ENCODE results near the gene RAPGEF3.

The RAPGEF3 gene

DNA sequence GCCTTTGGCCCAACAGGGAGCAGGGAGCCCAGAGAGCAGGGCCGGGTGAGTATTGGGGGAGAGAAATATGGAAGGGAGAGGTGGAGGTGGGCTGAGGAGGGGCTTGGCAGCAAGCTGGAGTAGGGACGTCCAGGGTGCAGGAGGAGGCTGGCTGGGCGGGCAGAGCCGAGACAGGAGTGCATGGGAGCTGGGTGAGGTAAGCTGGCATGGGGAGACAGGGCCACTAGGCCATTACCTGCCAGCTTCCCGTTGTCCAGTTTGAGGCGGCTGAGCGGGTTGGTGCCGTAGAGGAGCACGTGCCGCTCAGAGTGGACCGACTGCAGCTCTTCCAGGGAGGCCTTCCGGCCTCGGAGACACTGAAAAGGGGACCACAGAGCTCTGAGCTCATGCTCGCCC, 32.7 kb upstream of the RAPGEF3 start:
- DNase-seq (ENCODE audit: low read depth in 2 of 2): no peak

DNA sequence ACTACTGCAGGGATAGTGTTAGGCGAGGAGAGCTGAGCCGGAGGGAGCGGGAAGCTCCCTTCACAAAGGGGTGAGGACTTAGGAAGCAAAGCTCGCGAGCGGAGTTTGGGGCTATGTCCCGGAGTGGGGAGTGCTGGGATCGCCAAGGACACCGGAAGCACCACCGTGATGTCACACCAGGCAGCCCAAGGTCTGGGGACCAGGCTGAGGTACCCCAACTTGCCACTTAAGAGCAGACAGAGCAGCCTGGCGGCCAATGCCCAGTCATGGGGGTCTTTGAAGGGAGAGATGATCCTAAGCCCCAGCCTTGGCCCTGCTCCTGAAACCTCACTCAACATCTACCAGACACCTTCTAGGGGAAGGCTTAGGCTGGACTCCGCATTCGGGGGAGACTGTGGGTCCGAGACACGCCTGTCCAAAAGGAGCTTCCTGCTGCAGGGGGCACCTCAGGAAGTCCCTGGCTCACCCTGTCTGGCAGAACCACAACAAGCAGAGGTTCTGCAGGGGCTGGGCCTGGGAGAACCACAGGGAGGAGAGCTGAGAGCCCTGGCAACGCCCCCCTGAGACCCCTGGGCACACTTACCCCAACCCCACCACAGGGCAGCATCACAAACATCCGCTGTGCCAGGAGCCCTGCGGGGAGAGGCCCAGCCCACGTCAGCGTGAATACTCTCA, 32.1 kb upstream of the RAPGEF3 start:
- no peak for DNase-seq (ENCODE audit: low read depth in 2 of 2)

DNA sequence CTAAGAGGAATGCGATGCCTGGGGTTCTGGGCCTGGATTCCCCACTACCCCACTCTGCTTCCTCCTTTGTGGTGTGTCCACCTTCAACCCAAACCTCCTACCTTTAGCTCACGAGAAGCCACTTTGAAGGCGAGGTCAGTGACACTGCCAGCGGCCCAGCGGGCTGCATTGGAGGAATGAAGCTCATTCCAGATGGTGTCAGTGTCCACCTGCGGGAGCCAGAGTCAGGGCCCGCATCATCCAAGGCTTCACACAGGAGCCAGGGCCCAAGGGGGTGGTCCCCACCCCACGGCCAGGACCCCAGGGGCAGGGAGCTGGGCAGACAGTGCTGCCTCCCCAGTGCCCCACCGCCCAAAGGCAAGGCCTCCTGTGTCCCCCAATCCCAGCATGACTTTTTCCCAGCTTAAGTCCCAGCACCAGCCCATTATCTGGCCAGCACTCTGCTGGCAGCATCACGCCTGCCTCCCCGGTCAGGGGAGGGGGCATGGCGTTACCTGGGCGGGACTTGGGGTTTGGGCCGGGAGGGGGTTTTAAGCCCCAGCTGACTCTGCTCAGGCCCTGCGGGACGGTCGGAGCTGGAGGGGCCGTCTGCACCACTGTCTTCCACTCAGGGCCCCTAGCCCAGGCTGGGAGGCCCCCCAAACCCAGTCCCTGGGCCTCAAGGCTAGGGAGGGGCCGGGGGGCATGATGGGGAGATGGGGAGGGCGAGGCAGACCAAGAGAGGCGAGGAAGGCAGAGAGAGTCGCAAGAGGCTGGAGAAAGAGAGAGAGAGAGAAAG, 31.2 kb upstream of the RAPGEF3 start:
- DNase-seq (ENCODE audit: low read depth in 2 of 2): no peak

DNA sequence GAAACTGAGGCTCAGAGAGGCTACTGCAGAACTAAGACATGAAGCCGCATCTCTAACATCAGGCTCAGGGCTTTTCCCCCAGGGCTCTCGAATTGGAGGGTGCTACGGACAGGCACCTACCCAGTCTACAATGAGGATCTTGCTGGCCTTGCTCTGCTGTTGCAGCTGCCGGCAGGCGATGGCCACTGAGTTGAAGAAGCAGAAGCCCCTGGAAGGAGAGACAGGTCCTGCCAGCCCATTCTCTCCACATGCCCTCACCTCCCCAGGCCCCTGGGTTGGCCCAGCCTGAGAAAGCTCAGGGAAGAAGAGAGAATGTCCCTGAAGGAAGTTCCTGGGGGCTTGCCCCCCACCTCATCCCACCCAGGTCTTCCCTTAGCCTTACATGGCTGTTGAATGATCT, 30.5 kb upstream of the RAPGEF3 start:
- no peak for DNase-seq (ENCODE audit: low read depth in 2 of 2)

DNA sequence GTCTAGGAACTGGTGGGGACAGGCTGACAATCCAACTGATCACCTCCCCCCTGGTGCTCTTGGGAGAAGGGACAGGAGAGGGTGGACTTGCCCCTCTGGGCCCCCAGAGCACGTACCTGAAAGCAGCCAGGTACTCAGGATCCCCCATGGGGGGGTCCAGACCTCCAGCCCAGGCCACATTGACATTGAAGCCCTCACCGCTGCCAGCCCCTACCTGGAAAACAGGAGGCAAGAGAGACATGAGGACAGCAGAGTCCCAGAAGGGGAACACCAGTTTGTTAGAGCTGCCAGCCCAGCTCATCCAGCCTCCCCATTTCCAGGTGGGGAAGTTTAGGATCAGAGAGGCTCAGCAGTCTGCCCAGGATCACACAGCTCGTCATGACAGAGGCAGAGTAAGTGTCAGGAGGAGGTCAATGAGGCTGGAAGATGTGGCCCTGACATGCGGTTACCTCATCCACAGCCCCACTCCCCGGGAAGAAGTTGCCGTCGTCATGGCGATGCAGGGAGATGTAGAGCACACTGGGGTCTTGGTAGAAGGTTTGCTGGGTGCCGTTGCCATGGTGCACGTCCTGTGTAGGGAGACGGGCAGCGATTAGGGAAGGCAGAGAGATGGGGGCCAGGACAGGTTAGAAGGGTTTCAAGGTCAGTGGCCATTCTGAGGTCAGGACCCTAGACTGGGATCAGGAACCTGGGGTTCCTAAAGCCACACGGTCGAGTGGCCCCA, 29.1 kb upstream of the RAPGEF3 start:
- no peak for DNase-seq (ENCODE audit: low read depth in 2 of 2)

DNA sequence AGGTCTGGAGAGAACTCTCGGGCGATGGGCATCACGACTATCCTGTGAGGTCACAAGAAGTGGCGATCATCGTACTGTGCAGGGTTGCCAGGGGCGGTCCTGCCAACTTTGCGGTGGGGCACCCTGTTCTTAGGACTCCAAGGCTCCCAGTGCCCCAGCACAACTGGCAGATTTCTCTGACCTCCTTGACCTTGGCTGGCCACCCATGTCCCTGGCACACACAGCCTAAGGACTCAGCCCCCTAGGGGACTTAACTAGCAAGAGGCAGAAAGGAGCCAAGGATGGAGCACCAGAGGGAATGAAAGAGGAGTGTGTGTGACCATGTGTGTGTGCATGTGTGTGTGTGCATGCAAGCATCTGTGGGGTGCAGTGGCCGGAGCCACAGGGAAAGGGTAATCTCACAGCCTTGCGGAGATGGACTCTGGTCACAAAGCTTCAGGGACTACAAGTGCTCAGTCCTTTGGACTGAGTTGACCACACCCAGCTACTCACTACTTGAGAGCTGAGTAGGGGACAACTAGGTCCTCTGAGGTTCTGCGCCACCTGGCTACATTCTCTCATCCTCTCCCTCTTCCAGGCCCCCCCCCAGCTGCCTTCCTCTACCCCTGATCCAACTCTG, 28.1 kb upstream of the RAPGEF3 start:
- DNase-seq (ENCODE audit: low read depth in 2 of 2): no peak

DNA sequence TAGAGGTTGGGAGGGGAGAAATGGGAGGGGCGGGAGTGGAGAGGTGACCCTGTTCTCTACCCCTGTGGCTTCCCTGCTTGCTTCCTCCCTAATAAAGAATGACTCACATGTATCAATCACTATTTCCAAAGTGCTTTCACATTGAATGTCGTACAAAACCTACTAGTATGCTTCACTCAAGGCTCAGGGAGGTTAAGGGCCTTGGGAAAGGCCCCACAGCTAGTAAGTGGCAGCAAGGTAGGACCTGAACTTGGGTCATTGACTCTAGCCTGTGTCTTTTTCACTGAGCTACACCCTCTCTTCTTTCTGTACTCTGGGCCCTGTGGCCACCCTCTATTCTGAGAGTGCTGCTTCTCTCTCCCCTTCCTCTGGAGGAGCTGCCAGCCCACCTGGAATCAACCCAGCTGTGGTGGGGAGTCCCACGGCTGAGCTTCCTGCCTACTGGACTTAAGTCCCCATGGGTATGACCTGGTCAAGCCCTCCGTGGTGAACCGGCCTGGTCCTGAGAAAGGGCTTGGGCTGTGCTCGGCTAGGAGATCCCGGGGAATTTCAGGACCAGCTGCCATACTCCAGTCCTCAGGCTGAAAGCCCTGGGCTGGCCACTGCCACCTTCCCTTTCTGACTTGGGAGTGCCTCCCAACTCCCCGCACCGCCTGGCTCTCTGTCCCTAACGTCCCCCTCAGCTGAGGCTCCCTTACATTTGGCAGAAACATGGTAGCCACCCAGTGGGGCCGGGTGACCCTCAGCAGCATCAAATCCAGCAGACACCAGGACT, 27.4 kb upstream of the RAPGEF3 start:
- DNase-seq (ENCODE audit: low read depth in 2 of 2): no peak

DNA sequence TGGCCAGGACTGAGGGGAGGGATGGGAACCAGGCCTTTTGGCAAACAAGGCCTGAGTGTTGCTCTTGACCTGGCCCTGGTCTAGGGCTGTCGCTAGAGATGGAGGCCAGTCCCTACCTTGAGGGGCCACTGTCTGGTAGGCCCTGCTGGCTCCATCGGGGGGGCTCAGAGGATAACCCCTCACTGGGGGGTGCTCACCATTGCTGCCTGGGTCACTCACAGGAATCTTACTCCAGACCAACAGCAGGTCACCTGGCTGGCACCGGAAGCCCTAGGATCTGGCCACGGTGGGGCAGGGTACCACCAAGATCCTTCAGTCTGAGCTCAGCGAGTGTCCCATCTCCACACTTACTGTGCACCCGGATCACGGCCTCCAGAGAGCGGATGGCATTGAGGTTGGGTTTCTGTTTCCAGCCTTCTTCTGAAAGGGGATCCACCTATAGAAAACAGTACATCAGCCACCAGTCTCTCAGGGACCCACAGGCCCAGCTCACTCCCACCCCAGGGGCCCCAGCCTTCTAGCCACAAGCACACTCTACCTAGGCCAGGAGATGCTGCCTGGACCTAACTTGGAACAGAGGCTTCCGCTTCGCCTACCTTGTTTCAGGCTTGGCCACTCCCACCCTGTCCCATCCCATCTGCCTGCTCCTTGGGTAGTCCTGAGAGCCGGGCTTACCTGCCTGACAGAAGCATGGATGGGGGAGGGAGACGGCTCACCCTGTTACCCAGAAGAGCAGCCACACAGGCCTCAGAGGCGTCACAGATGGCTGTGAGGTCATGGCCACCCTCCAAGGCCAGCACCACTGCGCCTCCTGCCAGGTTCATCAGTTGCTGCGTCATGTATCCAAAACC, 26.6 kb upstream of the RAPGEF3 start:
- no peak for DNase-seq (ENCODE audit: low read depth in 2 of 2)

DNA sequence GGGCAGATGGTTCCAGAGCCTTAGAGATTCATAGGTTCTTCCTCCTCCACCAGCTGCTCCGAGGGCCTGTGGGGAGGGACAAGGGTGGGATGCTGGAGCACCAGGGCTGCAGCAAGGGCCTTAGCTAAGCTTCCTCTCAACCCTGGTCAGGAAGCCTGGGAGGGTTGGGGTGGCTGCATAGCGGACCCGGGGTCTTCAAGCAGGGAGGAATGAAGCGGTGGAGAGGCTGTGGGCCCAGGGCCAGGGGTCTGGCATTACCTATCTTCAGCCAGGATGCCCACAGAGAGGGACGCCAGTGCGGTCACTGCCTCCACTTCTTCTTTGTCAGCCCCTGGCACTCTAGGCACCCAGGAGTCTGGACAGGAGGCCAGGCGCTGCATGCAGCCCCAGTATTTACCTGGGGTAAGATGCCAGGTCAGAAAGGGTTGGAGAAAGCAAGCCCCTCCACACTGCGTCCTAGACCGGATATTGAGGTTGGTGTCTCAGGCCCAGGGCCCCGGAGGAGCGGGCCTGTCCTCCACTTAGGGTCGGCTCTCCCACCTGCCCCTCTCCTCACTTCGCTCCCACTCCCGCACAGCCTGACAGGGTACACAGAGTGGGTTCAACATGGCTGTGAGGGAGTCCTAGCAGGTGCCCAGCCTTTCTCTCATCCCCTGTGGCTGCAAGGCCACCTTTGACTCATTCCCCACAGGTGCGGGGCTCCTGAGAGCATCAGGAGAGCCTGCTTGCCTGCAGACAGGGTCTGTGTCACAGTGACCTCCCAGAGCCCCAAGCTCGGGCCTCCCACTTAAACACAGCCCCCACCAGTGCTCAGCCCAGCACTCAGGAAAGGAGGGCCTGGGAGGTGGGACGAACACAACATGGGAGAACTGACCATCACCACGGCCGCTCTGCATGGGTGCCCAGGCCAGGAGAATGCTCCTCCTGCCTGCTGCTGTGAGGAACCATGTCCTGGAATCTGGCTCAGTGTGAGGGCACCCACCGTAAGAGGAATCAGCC, 25.4 kb upstream of the RAPGEF3 start:
- no peak for DNase-seq (ENCODE audit: low read depth in 2 of 2)

DNA sequence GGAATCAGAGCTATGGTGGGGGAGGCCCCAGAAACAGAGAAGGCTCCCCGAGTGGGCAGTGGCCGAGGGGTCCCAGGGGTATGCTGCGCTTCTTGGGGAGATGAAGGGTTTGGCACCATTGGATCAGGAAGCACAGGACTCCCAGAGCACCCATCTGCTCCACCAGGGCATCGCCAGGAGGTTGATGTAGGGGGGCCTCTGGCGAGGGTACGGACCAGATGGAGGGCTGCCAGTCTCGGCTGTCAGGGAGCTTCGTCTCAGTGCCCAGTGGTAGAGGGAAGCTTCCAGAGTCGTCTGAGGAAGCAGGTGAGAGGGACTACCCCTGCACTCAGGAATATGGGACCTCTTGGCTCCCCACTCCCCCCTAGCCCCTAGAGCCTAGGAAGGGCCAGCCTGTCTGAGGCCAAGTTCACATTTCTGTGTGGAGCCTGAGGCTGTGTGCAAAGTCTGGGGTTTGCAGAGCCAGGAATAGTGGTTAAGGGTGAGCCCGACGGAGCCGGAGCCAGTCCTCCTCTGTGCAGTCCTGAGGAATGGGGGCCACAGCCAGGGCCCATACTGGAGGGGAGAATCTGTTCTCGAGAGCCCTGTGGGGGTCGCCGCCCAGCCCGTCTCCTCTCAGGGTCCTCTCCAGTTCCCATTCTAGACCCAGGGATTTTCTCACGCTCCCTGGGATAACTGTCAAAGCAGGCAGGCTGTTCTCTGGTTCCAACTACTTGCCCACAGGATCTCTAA, 24.5 kb upstream of the RAPGEF3 start:
- no peak for DNase-seq (ENCODE audit: low read depth in 2 of 2)

DNA sequence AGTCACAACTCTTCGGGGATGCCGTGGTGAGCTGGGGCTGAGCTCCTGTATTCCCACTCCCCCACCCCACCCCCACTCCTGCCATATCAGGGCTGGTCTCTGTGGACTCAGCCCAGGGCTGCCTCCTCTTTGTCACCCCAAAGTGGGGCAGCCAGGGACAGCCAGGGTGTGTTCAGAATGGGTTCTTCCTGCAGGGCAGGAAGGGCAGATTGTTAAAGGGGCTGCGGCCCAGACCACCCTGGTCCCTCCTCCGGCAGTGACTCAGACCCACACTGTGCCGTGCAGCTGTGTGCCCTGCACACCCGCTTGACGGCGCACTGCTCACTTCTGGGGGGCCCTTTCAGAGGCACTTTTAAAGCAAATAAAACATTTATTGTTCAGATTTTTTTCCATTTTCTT, 23.7 kb upstream of the RAPGEF3 start:
- no peak for DNase-seq (ENCODE audit: low read depth in 2 of 2)

DNA sequence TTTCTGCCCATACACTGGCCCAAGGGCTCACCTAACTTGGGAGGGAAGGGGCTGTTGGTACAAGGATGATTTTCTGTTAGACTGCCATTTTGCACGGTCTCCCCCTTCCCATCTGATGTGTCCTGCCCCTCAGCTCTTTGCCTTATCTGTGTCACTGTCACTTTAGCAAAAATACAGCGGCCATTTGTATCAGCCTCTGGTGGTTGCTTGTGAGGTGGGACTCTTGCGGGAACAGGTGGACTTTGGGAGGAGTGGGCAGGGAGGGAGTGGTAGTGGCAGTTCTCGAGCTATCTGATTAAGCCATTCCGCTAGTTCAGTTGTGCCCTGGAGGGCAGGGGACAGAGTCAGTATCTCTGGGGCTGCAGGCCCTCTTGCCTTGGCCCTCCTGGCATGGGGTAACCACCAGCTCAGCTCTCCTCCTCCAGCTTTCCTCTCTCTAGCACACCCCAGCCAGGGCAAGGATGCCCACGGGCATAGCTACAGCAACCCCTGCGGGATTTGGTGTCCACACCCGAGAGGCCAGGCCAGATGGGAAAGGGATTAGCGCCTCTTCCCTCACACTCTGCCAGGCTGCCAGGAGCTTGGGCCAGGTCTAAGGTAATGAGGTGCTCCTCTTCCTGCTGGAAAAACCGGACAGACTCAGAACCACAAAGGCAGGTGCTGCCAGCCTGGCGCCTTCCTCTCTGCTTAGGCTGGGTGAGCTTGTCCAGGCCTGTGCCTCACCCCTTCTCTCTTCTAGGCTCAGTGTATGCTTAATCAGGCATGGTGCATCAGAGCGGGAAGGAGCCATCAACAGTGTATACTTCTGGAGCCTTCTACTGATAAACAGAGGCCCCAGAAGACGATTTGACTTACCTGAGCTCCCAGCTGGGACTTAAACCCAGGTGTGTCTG, 23.0 kb upstream of the RAPGEF3 start:
- DNase-seq (ENCODE audit: low read depth in 2 of 2): no peak

DNA sequence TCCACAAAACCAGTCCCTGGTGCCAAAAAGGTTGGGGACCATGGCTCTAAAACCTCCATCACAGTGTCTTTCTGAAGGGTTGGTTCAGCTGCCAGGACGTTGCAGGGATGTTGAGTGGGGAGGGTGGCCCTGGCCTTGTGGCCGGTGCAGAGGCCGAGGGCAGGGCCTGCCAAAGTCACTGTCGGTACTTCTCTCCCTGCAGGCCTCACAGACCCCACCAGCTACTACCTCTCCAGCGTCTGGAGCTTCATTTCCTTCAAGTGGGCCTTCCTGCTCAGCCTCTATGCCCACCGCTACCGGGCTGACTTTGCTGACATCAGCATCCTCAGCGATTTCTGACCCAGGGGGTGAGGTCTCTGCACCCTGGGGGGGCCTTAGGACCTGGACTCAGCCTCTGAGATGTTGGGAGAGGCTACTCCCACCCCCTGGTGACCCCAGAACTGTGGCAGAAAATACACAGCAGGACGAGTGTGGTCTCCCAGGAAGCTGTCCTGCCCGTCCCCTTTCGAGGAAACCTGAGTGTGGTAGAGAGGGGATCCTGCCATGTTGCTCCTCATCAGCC, 21.3 kb upstream of the RAPGEF3 start:
- DNase-seq (ENCODE audit: low read depth in 2 of 2): no peak

DNA sequence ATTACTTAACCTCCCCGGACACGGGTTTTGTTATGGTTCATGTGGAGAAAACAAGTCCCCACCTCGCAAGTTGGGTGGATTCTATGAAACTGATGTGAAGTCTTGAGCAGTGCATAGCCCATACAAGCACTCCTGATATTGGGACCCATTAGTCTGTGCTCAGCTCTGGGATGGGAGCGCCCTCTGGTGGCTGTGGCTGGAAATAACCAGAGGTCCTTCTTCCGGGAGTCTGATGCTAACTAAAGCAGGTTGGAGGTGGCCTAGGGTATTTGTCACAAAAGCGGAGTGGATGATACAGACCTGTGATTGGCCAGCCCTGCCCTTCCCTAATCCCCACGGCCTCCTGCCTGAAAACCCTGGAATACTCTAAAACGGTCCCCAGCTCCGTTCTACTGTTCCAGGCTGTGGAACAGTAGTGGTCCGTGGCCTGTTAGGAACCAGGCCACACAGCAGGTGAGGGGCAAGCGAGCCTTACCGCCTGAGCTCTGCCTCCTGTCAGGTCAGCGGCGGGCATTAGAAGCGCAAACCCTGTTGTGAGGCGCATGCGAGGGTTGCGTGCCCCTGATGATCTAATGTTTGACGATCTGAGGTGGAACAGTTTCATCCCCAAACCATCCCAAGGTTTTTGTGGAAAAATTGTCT, 20.7 kb upstream of the RAPGEF3 start:
- peak; percentile 67 to 68 for DNase-seq (ENCODE audit: low read depth in 2 of 2)

DNA sequence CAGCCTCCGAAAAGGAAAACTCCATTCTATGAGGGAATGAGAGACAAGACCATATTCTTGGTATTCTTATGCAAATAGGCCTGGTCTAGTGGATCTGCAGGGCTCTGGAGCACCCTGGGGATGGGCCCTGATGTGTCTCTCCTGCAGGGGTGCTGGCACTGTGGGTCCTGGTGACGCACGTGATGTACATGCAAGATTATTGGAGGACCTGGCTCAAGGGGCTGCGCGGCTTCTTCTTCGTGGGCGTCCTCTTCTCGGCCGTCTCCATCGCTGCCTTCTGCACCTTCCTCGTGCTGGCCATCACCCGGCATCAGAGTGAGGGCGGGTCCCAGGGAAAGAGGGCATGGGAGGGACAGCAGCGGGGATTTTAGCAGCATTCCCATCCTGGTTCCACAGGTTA, 20.2 kb upstream of the RAPGEF3 start:
- no peak for DNase-seq (ENCODE audit: low read depth in 2 of 2)

DNA sequence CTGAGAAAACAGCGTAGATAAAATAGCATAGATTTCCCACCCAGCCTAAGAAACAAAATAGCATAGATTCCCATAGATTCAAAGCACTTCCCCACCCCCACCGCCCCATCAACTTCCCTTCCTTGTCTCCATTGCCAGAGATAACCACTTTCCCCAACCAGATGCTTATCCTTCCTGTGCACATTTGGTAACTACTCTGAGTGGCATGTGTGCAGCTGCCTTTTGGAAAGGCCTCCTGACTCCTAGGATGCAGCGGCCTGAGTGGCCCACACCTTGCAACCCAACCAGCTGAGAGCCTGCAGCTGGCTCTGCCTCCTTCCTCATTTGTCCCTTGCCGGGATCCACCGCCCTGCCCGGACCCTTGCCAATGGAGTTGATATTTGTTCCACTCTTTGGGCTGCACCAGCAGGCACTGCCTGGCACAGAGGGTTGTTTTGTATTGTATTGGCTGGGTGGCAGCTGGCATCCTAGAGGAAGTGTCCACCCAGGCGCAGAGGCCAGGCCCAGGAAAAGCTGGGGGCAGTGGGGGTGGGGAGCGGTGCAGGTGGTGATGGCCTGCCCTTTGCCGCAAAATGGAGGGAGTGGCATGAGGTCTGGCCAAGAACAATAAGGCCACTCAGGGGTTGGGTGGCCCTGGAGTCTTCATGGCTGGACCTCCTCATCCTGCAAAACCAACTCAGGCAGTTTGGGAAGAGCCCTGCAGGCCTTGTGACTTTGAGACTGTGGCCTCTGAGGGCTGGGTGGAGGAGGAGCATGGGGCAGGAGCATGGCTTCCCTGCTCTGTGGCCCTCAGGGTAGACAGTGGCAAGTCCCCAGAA, 19.3 kb upstream of the RAPGEF3 start:
- no peak for DNase-seq (ENCODE audit: low read depth in 2 of 2)
